ENCODE data around the gene MPZL3.
"Not testable (repeated sequence)": the region's sequence is repeated elsewhere in the genome, so short reads cannot be mapped to it uniquely, and the experiment has no call there.

- TF ChIP-seq POLR2A (IDR thresholded peaks at IDR 0.05): not testable (repeated sequence)
- TF ChIP-seq, protein P1, sequence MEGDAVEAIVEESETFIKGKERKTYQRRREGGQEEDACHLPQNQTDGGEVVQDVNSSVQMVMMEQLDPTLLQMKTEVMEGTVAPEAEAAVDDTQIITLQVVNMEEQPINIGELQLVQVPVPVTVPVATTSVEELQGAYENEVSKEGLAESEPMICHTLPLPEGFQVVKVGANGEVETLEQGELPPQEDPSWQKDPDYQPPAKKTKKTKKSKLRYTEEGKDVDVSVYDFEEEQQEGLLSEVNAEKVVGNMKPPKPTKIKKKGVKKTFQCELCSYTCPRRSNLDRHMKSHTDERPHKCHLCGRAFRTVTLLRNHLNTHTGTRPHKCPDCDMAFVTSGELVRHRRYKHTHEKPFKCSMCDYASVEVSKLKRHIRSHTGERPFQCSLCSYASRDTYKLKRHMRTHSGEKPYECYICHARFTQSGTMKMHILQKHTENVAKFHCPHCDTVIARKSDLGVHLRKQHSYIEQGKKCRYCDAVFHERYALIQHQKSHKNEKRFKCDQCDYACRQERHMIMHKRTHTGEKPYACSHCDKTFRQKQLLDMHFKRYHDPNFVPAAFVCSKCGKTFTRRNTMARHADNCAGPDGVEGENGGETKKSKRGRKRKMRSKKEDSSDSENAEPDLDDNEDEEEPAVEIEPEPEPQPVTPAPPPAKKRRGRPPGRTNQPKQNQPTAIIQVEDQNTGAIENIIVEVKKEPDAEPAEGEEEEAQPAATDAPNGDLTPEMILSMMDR (IDR thresholded peaks at IDR 0.05): not testable (repeated sequence)
These were observed 68.5 kb downstream of the MPZL3 start for GRCh38 chr11:118183691-118184090.
